Right lobe of liver (tissue), 6 donors: Measurements from ENCODE around the gene ZNF223. TPM values are rescaled to one million over a fixed set of nuclear protein-coding genes. Genes with fewer than 3 reads are reported as not detected.

Experiments
- ATAC-seq, 4 donors: fragments of 200-7000 bp; cut with Tn5 transposase; one replicate each; pipeline ENCODE4 v1.9.1; 2020; ENCODE audit warnings: mild to moderate bottlenecking in 4 of 4, moderate library complexity in 4 of 4
- DNase-seq, 3 donors: peaks; one replicate each; pipeline ENCODE4 v3.0.0-alpha.2; 2020
- H3K27ac ChIP-seq, 3 donors: fragments of 200-600 bp; one replicate each; pipeline ENCODE4 v1.8.0; 2022
- H3K27me3 ChIP-seq, 2 donors: fragments of 200-600 bp; one replicate each; pipeline ENCODE4 v1.8.0; 2022
- H3K36me3 ChIP-seq, 4 donors: fragments of 200-600 bp; sonication (generic) in 1 of 4; one replicate each; pipeline versions ENCODE4 v1.5.1 to v1.8.0; 2017 to 2022; ENCODE audit warnings: control low read depth in 1 of 4
- H3K4me1 ChIP-seq, 4 donors: fragments of 200-600 bp; sonication (generic) in 1 of 4; one replicate each; pipeline versions ENCODE4 v1.5.1 to v1.8.0; 2017 to 2022; ENCODE audit warnings: control low read depth in 1 of 4
- H3K4me3 ChIP-seq, 3 donors: fragments of 200-600 bp; one replicate each; pipeline ENCODE4 v1.8.0; 2022
- H3K9me3 ChIP-seq, 4 donors: fragments of 200-600 bp; sonication (generic) in 1 of 4; one replicate each; pipeline versions ENCODE4 v1.5.1 to v1.8.0; 2017 to 2022; ENCODE audit warnings: control low read depth in 1 of 4
- POLR2A ChIP-seq: fragments of 450-650 bp; IDR thresholded peaks from one replicate; pipeline ENCODE4 v1.6.1; 2017; ENCODE audit warnings: antibody characterized with exemption, mild to moderate bottlenecking
- WGBS: methylation state at CpG from one replicate; pipeline ENCODE4 v1.1.6; 2018; ENCODE audit warnings: low coverage, low lambda C conversion rate; ENCODE audit not compliant: insufficient coverage; ENCODE audit errors: missing lambda C conversion rate; 5-methylcytosine and 5-hydroxymethylcytosine counted together
- intact Hi-C, 2 donors: fragments of 100-400 bp; cut with DNase I; formaldehyde crosslinking; loops; one replicate each; pipeline versions ENCODE4 v1.11.2 to v1.14.1; 2022
- long read RNA-seq: library from polyadenylated mRNA; unstranded; transcript quantifications from one replicate; pipeline ENCODE4 v2.0.0, GENCODE V29; 2019
- total RNA-seq, 6 experiments: library from RNA; depleted of rRNA in 2 of 6; stranded (reverse); fragments of >200 nt in 2 of 6; fragmentation: NEBNext Ultra II Directional in 3 of 6; extraction: Animal tissue kit (Norgen Biotek cat#: 25700) in 3 of 6; gene quantifications; one replicate each; pipeline versions ENCODE4 v1.1.0 to v1.2.4, GENCODE V29; 2016 to 2023
- TF ChIP-seq, protein P1 (sequence below), 4 donors: fragments of 200-600 bp in 3 of 4; fragments of 450-650 bp in 1 of 4; IDR thresholded peaks; one replicate each; pipeline versions ENCODE4 v1.5.1 to v1.8.0; 2016 to 2022; ENCODE audit warnings: antibody characterized with exemption in 4 of 4, mild to moderate bottlenecking in 2 of 4
- donor health status: DM: no; HTN: yes; CAD: no.
- donor health status: DM: no; HTN: no; CAD: no.
- donor health status: DM: no; HTN: no; CAD: no.
- donor health status: DM: no; HTN: yes; CAD: no.
- donor health status: DM: no; HTN: yes; CAD: no.

ZNF223 gene
- 1 to 10 TPM in 5 of 6 experiments, under 1 TPM in 1; 0.80 to 2.4 (median 1.7) TPM for total RNA-seq
- long read RNA-seq, partial matches to known transcripts: 0 of 2 reads
- long read RNA-seq, other reads (novel, unspliced or antisense): 1 of 2 reads

DNA sequence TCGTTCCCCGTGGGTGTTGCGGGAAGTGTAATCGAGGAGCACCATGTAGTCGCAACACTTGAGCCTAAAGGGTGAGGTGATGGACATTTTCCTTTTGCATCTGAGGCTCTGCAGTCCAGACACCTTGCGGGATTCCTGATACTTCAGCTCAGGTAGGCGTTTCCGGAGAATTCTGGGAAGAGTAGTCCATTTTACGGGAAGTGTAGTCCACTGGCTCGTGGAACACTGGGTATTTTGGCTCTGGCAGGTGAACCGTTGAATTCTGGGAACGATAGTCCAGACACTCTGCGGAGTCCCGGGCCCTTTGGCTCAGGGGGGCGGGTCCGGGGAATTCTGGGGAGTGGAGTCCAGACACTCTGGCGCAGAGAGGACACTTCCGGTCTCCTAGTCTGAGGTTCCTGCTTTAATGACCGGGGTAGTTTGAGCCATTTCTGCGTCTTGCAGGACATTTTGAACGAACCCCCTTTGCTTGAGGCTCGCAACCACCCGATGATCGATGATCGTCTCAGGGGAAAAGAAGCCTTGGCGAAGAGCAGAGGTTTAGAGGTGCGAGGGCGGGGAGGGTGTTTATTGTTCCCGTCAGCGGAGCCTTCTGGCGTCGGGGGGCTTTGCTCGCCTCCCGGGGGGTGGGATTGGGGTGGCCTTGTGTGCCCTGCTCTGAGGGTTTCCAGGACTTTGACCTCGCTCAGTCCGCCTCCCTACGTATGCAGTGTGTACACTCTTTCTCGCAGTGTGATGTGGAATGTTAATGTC, at the start of gene ZNF223:
TSS of gene ZNF223 (plus strand) at position 387 of the 753 bp plus-strand sequence. CDS start 3,141 bp downstream, outside the sequence.
- intact Hi-C loops: no loop called here
- H3K4me3 ChIP-seq: peak within 1 kb of the TSS; percentile 52 to 80 (median 78)
- H3K27ac ChIP-seq: peak within 1 kb of the TSS; percentile 25 to 56 (median 46)
- no peak for TF ChIP-seq POLR2A
- TF ChIP-seq, protein P1, sequence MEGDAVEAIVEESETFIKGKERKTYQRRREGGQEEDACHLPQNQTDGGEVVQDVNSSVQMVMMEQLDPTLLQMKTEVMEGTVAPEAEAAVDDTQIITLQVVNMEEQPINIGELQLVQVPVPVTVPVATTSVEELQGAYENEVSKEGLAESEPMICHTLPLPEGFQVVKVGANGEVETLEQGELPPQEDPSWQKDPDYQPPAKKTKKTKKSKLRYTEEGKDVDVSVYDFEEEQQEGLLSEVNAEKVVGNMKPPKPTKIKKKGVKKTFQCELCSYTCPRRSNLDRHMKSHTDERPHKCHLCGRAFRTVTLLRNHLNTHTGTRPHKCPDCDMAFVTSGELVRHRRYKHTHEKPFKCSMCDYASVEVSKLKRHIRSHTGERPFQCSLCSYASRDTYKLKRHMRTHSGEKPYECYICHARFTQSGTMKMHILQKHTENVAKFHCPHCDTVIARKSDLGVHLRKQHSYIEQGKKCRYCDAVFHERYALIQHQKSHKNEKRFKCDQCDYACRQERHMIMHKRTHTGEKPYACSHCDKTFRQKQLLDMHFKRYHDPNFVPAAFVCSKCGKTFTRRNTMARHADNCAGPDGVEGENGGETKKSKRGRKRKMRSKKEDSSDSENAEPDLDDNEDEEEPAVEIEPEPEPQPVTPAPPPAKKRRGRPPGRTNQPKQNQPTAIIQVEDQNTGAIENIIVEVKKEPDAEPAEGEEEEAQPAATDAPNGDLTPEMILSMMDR (IDR thresholded peaks at IDR 0.05): no peak
- ATAC-seq (peak; percentile 100), DNase-seq (peak; percentile 95 to 98 (median 97))
- H3K4me1 ChIP-seq: peaks cover 0 to 6% (median 2%) of the 10 kb centered on the region in 4 donors
- 2% methylated on average over 24 of the region's 38 CpGs for WGBS
- peaks cover 0 to 3% (median 0%) of the 10 kb centered on the region in 4 donors for H3K36me3 ChIP-seq
- no peaks in the 10 kb centered on the region for H3K9me3 ChIP-seq
- H3K27me3 ChIP-seq: no peaks in the 10 kb centered on the region

DNA sequence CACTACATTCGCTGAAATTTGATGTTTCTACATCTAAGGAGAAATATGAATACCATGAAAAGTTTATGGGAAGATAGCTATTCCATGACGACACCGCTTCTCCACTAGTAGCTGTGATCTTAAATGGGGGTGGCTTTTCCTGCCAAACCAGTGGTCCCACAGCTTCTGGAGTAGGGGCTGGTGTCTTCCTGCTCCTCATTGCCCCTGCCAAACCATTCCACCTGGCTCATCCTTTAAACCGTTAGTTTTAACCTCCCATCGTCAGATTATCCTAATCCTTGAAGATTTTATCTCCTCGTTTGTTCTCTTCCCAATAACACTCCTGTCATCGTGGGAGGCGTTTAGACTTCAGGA, 49.6 kb upstream of the ZNF223 start:
- ATAC-seq: no peak
- H3K27ac ChIP-seq: peak overlapping the region in 2 of 3 donors; percentile 41 to 60
- WGBS: 14% methylated on average over 8 of the region's 8 CpGs
- DNase-seq: no peak
- H3K4me3 ChIP-seq: peak overlapping the region; percentile 68 to 86 (median 78)
- H3K9me3 ChIP-seq: peaks cover 0 to 9% (median 0%) of the 10 kb centered on the region in 4 donors
- intact Hi-C loops: no loop called here
- H3K36me3 ChIP-seq: peaks cover 0 to 2% (median 0%) of the 10 kb centered on the region in 4 donors
- no peaks in the 10 kb centered on the region for H3K27me3 ChIP-seq
- TF ChIP-seq, protein P1 (IDR thresholded peaks at IDR 0.05): no peak
- no peak for TF ChIP-seq POLR2A
- peaks cover 0 to 8% (median 0%) of the 10 kb centered on the region in 4 donors for H3K4me1 ChIP-seq

DNA sequence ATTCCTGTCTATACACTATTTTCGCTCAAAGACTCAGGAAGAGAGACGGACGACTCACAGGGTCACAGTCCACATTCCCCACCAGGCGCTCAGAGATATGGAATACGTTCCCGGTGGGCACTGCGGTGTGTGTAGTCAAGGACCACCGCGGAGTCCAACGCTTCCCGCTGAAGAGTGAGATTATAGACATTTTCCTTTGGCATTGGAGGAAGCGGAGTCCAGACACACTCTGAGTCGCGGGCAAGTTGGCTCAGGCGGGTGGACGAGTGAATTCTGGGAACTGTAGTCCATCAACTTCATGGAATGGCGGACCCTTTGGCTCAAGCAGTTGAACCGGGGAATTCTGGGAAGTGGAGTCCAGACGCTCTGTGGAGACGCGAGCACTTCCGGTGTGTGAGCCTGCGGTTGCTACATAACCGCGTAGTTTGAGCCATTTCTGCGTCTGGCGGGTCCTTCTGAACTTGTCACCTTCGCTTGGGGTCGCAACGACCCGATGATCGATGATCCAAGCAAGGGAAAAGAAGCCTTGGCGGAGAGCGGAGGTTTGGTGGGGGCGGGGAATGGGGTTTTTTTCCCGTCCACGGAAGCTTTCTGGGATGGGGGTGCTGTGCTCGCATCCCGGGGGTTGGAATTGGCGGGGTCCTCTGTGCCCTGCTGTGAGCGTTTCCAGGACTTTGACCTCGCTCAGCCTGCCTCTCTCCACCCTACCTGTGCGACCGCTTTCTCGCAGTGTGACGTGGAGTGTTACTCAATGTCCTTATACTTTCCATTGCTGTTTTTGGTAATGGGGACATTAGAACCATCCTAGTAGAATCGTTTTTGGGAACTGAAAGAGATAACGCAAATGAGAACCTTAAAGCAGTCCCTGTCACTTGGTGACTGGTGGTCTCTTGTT, 49.0 kb upstream of the ZNF223 start, which contains the start of gene ZNF230:
TSS of gene ZNF230 (plus strand) at position 392 of the 895 bp plus-strand sequence. CDS start 4,122 bp downstream, outside the sequence.
- peaks cover 0 to 9% (median 0%) of the 10 kb centered on the region in 4 donors for H3K9me3 ChIP-seq
- peak; percentile 29 for TF ChIP-seq POLR2A
- TF ChIP-seq, protein P1 (IDR thresholded peaks at IDR 0.05): no peak
- H3K27ac ChIP-seq: peak within 1 kb of the TSS; percentile 17 to 64 (median 60)
- H3K27me3 ChIP-seq: no peaks in the 10 kb centered on the region
- peaks cover 0 to 7% (median 1%) of the 10 kb centered on the region in 4 donors for H3K36me3 ChIP-seq
- peak within 1 kb of the TSS; percentile 68 to 86 (median 78) for H3K4me3 ChIP-seq
- H3K4me1 ChIP-seq: peaks cover 0 to 8% (median 0%) of the 10 kb centered on the region in 4 donors
- peak; percentile 99 to 100 (median 100) for ATAC-seq
- peak; percentile 88 to 94 (median 93) for DNase-seq
- intact Hi-C loops: no loop called here
- WGBS: 0% methylated on average over 17 of the region's 48 CpGs

DNA sequence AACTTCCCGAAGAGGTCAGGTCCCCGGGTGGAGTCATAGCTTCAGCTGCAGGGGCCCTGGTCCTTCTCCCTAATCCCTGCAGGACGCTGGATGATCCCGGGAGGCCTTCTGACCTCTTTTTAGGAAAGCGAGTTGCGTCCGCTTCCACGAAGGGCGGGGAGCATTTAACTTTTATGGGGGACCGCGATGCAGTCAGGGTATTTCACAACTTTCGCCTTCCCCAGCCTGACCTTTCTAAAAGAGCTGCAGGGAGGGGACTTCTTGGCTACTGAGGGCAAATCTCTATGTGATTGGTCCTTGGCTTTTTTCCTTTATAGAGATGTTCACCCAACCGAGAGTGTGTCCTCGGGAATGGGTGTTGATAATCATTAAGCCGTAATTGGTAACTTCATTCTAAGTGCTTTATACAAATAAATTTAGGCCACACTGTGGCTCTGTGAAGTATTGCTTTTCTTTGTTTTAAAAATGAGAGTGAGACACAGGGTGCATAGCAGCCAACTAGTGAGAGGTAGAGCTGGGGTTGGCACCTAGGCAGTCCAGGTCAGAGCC, 48.3 kb upstream of the ZNF223 start:
- peak overlapping the region; percentile 17 to 64 (median 60) for H3K27ac ChIP-seq
- H3K4me3 ChIP-seq: peak overlapping the region; percentile 68 to 86 (median 78)
- intact Hi-C loops: no loop called here
- H3K36me3 ChIP-seq: peaks cover 0 to 12% (median 5%) of the 10 kb centered on the region in 4 donors
- ATAC-seq (peak in 3 of 4 donors; percentile 3 to 7 (median 5)), DNase-seq (no peak)
- H3K27me3 ChIP-seq: no peaks in the 10 kb centered on the region
- peaks cover 0 to 12% (median 0%) of the 10 kb centered on the region in 4 donors for H3K9me3 ChIP-seq
- 3% methylated on average over 8 of the region's 15 CpGs for WGBS
- no peak for TF ChIP-seq POLR2A
- TF ChIP-seq, protein P1 (IDR thresholded peaks at IDR 0.05): no peak
- peaks cover 0 to 8% (median 0%) of the 10 kb centered on the region in 4 donors for H3K4me1 ChIP-seq
